ENCODE data around the gene FHOD3. TPM values are rescaled to one million over a fixed set of nuclear protein-coding genes. Genes with fewer than 3 reads are reported as not detected.

FHOD3 gene
- total and polyA plus RNA-seq, 10 donors: 1.2 to 2.7 (median 1.9) TPM

DNA sequence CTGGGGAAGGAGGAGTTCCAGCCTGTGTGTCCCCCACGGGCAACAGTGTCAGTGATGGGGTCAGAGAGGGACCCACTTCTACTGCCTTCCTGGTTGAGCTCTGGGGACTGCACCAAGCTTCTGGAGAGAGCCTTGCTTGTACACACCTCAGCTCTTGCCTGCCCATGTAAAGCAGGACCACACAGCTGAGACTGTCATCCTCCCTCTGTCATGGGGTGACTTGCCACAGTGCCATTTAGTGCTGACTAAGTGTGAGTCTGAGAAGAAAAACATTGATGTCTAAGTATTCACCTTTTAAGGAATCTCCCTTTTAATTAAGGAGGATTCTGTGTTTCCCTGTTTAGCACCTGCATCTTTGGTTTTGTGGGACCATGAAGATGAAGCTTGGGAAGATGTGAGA is 159.1 kb downstream of the FHOD3 start:
- Histone ChIP-seq H3K9me3 (no peaks in the 10 kb centered on the region), H3K36me3 (no peaks in the 10 kb centered on the region), H3K4me1 (no peaks in the 10 kb centered on the region), H3K27ac (no peak overlapping the region), H3K4me3 (no peak overlapping the region), H3K27me3 (replicated peaks in 1 of 7) (peaks cover 0 to 6% (median 0%) of the 10 kb centered on the region in 7 donors)
- intact Hi-C loops (cut with DNase I; ENCODE audit: low total_unique reads): loop anchor here (10.0 kb wide), 1 partner anchor 342 kb away; no protein-coding TSS in a partner anchor
- WGBS, 5 donors: 67 to 89% (median 78%) methylated on average over 1 of the region's 1 CpG
- no peak for DNase-seq
- TF ChIP-seq POLR2AphosphoS5 (IDR thresholded peaks at IDR 0.05): no peak
- no peak for TF ChIP-seq POLR2A (IDR thresholded peaks at IDR 0.05)
- TF ChIP-seq CTCF (IDR thresholded peaks at IDR 0.05 in 8 of 11, conservative IDR thresholded peaks at IDR 0.05 in 3 of 11): no peak

DNA sequence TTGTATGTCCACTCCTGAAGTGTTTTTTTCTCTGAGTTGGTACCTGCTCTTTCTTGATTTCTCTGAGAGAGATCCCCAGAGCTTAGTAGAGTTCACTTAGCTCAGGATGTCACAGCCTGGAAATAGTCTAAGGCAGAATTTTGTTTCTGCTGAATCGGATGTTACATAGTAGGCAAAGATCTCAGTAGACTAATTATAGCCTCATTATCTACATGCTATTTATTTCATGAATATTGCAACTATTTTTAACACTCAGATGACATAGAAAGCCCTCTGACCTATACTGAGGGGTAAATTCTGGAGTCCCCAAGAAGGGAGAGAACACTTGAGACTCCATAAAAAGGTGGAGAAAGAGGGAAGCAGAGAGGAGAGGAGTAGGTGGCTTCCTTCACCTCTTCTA is 160.2 kb downstream of the FHOD3 start:
- WGBS, 5 donors: 74 to 87% (median 83%) methylated on average over 1 of the region's 1 CpG
- Histone ChIP-seq H3K4me3 (no peak overlapping the region), H3K36me3 (no peaks in the 10 kb centered on the region), H3K4me1 (no peaks in the 10 kb centered on the region), H3K27ac (no peak overlapping the region), H3K27me3 (replicated peaks in 1 of 7) (peaks cover 0 to 6% (median 0%) of the 10 kb centered on the region in 7 donors), H3K9me3 (no peaks in the 10 kb centered on the region)
- intact Hi-C loops (cut with DNase I; ENCODE audit: low total_unique reads): loop anchor here (10.0 kb wide), 1 partner anchor 343 kb away; no protein-coding TSS in a partner anchor
- DNase-seq: no peak
- no peak for TF ChIP-seq POLR2AphosphoS5 (IDR thresholded peaks at IDR 0.05)
- no peak for TF ChIP-seq CTCF (IDR thresholded peaks at IDR 0.05 in 8 of 11, conservative IDR thresholded peaks at IDR 0.05 in 3 of 11)
- TF ChIP-seq POLR2A (IDR thresholded peaks at IDR 0.05): no peak

GRCh38 chr18:36458306-36458705 is 160.8 kb downstream of the FHOD3 start:
- Histone ChIP-seq H3K4me3 (no peak overlapping the region), H3K36me3 (no peaks in the 10 kb centered on the region), H3K4me1 (no peaks in the 10 kb centered on the region), H3K27me3 (replicated peaks in 1 of 7) (peaks cover 0 to 5% (median 0%) of the 10 kb centered on the region in 7 donors), H3K9me3 (no peaks in the 10 kb centered on the region), H3K27ac (no peak overlapping the region)
- WGBS, 5 donors: 53 to 85% (median 74%) methylated on average over 1 of the region's 1 CpG
- TF ChIP-seq CTCF (IDR thresholded peaks at IDR 0.05 in 8 of 11, conservative IDR thresholded peaks at IDR 0.05 in 3 of 11) (no peak), POLR2A (IDR thresholded peaks at IDR 0.05) (no peak), POLR2AphosphoS5 (IDR thresholded peaks at IDR 0.05) (no peak)
- intact Hi-C loops (cut with DNase I; ENCODE audit: low total_unique reads): loop anchor here (10.0 kb wide), 1 partner anchor 344 kb away; no protein-coding TSS in a partner anchor
- DNase-seq: no peak

DNA sequence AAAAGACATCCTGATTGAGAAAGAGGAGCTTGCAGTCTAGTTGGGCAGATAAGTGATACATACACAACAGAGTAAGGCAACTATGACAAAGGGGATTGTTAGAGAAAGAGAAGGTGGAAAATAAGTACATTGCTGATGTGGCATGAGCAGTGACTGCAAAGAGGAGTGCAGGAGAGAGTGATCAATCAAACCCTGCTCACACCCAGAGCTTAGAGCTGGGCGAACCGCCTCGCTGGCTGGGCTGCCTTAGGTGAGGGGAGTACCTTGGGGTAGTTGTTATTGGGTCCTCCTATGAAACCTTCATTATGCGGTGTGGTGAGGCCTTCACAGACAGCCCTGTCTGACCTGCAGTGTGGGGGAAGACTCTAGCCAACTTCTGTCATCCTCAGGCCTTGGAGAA is 161.7 kb downstream of the FHOD3 start:
- no peak overlapping the region for H3K4me3 ChIP-seq
- WGBS, 5 donors: 79 to 96% (median 86%) methylated on average over 4 of the region's 4 CpGs
- TF ChIP-seq CTCF (IDR thresholded peaks at IDR 0.05 in 8 of 11, conservative IDR thresholded peaks at IDR 0.05 in 3 of 11) (no peak), POLR2AphosphoS5 (IDR thresholded peaks at IDR 0.05) (no peak), POLR2A (IDR thresholded peaks at IDR 0.05) (no peak)
- H3K27me3 ChIP-seq (replicated peaks in 1 of 7): no peaks in the 10 kb centered on the region
- H3K36me3 ChIP-seq: no peaks in the 10 kb centered on the region
- no peak for DNase-seq
- intact Hi-C loops (cut with DNase I; ENCODE audit: low total_unique reads): loop anchor here (10.0 kb wide), 1 partner anchor 344 kb away; no protein-coding TSS in a partner anchor
- no peaks in the 10 kb centered on the region for H3K4me1 ChIP-seq
- no peaks in the 10 kb centered on the region for H3K9me3 ChIP-seq
- H3K27ac ChIP-seq: no peak overlapping the region

Measured in spleen (tissue), 11 donors.